AG04450 (cell line): ENCODE measurements around the gene SERP2. TPM values are rescaled to one million over a fixed set of nuclear protein-coding genes. Genes with fewer than 3 reads are reported as not detected.

Experiments used
- CTCF ChIA-PET: fragments of 300-600, 350-600 bp; formaldehyde crosslinking; extraction: SDS; loops from one replicate; lab custom pipeline; 2022; ENCODE audit warnings: antibody characterized with exemption, inconsistent platforms; lab: Charles Lee
- POLR2A ChIA-PET: fragments of 350-600 bp; formaldehyde crosslinking; extraction: SDS; loops from one replicate; lab custom pipeline; 2021; ENCODE audit warnings: antibody characterized with exemption, inconsistent platforms; lab: Yijun Ruan, JAX
- DNase-seq: peaks from one replicate; pipeline ENCODE4 v3.0.0-alpha.2; 2011; ENCODE audit warnings: low read depth, low spot score
- H3K27ac ChIP-seq: one replicate; pipeline ENCODE4 v1.5.1; 2012; ENCODE audit warnings: low read depth, low read length, control low read depth
- H3K27me3 ChIP-seq: one replicate; pipeline ENCODE4 v1.6.0; 2012; ENCODE audit warnings: low read length; ENCODE audit not compliant: control insufficient read depth, insufficient read depth
- H3K4me3 ChIP-seq: 2 replicates; pipeline ENCODE4 v1.5.1; 2011; ENCODE audit warnings: mild to moderate bottlenecking, low read depth, low read length, control low read depth
- H3K9me3 ChIP-seq: 2 replicates; pipeline ENCODE4 v1.5.1; 2012; ENCODE audit warnings: low read length; ENCODE audit not compliant: control insufficient read depth, insufficient read depth
- polyA plus RNA-seq: library from polyadenylated mRNA; depleted of rRNA; stranded (reverse); fragments of >200 nt; gene quantifications from 2 replicates; pipeline ENCODE4 v1.2.3, GENCODE V29; 2011
- TF ChIP-seq, protein P1 (sequence below): IDR thresholded peaks from 2 replicates; pipeline ENCODE4 v1.5.1; 2011; ENCODE audit warnings: low read depth, low read length, control low read depth, inconsistent platforms

SERP2 gene
- polyA plus RNA-seq, 1 experiment: 5.0 TPM

DNA sequence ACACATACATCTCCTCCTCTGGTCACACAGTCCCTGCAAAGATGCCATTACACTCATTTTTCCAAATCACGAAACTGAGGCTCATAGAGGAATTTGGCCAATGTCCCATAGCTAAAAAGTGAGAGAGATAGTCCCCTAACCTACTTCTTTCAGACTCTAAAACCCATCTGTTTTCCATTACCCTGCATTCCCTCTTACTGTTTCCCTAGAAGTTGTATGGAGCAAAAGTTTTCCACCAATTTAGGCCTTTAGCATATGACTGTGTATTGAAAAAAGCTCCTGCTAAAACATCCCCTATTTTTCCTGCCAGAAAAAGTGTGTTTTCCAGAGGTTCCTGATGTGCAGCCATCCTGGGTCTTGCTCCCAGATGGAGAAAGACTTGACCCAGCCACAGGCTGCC is 16.3 kb downstream of the SERP2 start:
- H3K4me3 ChIP-seq: no peak overlapping the region
- ChIA-PET POLR2A (no interaction called here), CTCF (no interaction called here)
- no peak for DNase-seq
- no peaks in the 10 kb centered on the region for H3K27me3 ChIP-seq
- H3K9me3 ChIP-seq: no peaks in the 10 kb centered on the region
- TF ChIP-seq, protein P1, sequence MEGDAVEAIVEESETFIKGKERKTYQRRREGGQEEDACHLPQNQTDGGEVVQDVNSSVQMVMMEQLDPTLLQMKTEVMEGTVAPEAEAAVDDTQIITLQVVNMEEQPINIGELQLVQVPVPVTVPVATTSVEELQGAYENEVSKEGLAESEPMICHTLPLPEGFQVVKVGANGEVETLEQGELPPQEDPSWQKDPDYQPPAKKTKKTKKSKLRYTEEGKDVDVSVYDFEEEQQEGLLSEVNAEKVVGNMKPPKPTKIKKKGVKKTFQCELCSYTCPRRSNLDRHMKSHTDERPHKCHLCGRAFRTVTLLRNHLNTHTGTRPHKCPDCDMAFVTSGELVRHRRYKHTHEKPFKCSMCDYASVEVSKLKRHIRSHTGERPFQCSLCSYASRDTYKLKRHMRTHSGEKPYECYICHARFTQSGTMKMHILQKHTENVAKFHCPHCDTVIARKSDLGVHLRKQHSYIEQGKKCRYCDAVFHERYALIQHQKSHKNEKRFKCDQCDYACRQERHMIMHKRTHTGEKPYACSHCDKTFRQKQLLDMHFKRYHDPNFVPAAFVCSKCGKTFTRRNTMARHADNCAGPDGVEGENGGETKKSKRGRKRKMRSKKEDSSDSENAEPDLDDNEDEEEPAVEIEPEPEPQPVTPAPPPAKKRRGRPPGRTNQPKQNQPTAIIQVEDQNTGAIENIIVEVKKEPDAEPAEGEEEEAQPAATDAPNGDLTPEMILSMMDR: no peak
- no peak overlapping the region for H3K27ac ChIP-seq

DNA sequence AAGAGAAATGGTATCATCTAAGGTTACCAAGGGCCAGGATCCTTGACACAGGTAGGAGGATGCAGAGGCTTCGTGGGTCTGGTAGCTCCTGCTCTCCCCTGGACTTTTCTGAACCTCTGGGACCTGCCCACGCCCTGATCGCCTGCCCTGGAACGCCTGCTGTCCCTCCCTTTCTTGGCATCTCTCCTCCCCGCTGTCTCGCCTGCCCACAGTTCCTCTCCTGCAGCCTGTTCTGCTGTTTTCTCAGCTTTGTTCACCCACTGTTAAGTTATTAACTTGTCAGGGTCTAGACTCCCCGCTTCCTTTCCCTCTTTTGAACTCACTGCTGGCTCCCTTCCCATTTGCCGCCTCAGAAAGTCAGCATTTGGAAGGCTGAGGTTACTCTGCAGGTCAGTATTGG is 19.8 kb downstream of the SERP2 start:
- DNase-seq: no peak
- Histone ChIP-seq H3K27me3 (no peaks in the 10 kb centered on the region), H3K9me3 (no peaks in the 10 kb centered on the region), H3K4me3 (no peak overlapping the region), H3K27ac (no peak overlapping the region)
- CTCF ChIA-PET: no interaction called here
- POLR2A ChIA-PET: no interaction called here
- TF ChIP-seq, protein P1: no peak

DNA sequence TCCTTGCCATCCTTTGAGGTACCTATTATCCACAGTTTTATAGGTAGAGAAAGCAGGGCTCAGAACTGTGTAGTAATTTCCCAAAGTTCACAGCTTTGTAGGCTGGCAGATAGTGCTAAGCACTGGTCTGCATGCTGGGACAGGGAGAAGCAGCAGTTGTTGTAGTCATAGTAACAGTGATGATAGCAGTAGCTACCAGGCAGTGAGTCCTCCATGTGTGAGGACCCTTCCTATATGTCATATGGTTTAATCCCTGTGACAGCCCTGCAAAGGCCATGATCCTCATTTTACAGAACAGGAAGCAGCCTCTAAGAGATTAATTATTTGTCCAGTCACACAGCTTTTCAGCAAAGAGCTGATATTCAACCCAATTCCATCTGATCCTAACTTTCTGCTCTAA is 21.0 kb downstream of the SERP2 start:
- H3K9me3 ChIP-seq: no peaks in the 10 kb centered on the region
- TF ChIP-seq, protein P1: no peak
- H3K27ac ChIP-seq: no peak overlapping the region
- DNase-seq: no peak
- POLR2A ChIA-PET: interaction anchor here (1.0 kb wide), 1 partner anchor 42 kb away, joined by 3 read pairs; no protein-coding TSS in a partner anchor
- no peaks in the 10 kb centered on the region for H3K27me3 ChIP-seq
- no peak overlapping the region for H3K4me3 ChIP-seq
- CTCF ChIA-PET: no interaction called here

DNA sequence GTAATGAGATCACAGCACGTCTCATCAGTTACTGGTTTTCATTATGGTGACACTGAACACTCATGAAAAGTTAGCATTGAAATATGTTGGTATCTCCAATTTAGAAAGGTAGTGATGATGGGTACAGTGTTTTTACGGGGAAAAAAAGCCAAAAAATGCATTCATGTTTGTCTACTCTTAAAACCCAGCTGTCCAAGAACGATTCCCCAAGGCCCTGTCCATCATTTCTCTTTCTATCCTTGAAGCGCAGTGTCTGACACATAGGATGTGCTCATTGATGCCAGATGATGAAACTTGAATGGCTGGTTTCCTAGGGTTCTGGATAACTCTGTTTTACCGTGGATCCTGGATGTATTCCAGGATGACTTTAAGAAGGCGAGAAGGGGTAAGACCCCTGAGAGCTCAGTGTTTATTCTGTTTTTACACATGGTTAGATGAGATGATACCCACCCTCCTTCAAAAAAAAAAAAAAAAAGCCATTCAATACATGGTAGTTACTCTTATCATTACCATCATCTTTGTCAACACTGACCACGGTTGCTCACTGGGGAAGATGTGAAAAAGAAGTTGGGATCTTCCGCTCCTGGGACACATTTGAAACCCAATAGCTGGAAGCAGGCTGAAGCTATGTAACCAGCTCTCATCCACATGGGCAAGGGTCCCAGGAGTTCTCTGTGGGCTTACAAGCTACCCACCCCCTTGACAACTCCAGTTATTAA is 22.5 kb downstream of the SERP2 start:
- no peak for DNase-seq
- Histone ChIP-seq H3K27ac (no peak overlapping the region), H3K9me3 (no peaks in the 10 kb centered on the region), H3K4me3 (no peak overlapping the region), H3K27me3 (no peaks in the 10 kb centered on the region)
- ChIA-PET POLR2A (no interaction called here), CTCF (interaction anchor here (0.6 kb wide), 2 partner anchors 30 to 348 kb away, joined by 3 read pairs; no protein-coding TSS in a partner anchor)
- TF ChIP-seq, protein P1: no peak

DNA sequence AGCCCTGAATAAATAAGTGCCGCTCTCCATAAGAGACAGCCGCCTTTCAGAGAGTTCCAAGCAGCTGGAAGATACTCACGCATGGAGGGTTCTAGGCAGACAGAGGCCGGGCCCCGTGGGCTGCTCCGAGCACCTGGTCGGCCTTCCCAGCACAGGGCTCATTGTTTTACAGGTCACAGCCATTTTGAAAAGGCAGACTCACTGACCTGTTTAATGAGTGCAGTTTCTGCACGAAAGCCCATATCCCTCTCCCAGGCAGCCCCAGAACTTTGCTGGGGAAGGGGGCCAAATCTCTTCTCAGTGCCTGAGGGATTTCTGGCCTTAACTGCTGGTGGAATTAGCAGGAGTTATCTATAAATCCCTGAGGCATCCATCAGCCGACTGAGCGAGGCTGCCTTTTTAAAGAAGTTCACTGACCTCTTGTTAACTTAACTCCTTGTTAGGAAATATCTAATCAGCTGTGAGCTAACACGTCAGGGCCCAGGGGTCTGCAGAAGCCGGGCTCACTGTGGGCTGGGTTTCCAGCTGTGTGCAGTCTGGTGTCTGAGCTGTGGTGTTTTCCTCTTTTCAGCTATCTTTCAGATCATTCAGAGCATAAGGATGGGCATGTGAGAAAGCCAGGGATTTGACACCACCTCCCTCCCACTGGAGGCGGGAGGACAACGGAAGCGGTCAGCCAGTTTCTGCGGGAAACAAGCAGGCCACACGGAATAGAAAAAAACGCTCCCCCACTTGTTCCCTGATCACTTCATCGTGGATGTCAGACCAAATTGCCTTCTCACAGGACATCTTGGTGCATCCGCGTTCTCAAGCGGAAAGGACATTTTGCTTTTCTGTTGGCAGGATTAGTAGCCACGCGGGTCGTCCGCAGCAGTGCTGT is 23.3 kb downstream of the SERP2 start:
- Histone ChIP-seq H3K4me3 (no peak overlapping the region), H3K27me3 (no peaks in the 10 kb centered on the region), H3K9me3 (no peaks in the 10 kb centered on the region), H3K27ac (no peak overlapping the region)
- DNase-seq: no peak
- ChIA-PET CTCF (no interaction called here), POLR2A (no interaction called here)
- TF ChIP-seq, protein P1: no peak
